Measurements from ENCODE around the gene CDH22.

The CDH22 gene

DNA sequence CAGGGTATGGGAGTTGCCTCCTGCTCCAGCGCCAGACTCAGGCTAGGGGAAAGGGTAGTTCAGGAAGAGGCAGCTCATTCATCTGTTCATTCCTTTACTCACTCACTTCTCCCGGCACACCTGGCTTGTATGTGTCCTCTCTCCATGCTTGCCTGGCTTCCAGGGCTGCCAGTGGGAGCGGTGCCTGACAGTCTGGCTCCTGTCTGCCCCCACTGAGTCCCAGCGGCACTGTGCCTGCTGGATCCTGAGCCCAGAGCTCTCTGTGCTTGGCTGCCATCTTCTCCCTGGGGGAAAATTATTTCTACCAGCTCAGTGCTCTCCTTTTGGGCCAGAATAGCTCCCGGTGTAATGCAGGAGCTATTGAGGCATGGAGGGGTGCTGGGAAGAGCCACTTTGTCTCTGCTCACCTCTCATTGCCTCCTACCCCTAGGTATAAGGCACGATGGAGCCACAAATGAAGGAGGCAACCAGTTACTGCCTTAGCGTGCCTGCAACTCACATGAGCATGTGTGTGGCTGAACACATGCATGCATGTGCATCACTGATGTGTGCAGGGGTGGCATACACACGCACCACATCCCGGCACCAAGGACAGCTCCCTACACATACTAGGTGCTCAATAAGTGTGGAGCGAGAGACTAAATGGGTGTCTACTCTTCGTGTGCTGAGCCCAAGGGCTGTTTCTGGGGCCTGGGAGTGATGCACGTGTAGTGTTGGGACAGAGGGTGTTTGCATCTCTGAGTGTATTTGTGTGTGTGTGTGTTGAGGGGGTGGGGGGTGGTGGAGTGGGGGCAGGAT, 46.6 kb downstream of the CDH22 start:
- peak; percentile 11 for DNase-seq
- Histone ChIP-seq H3K27me3 (ENCODE audit: insufficient read depth, low read length, poor library complexity) (peaks cover 31% of the 10 kb centered on the region), H3K36me3 (ENCODE audit: insufficient read depth, low read length) (no peaks in the 10 kb centered on the region), H3K4me3 (ENCODE audit: low read depth in 1 of 2, low read length in 2 of 2) (no peak overlapping the region), H3K4me1 (ENCODE audit: insufficient read depth, low read length) (no peaks in the 10 kb centered on the region), H3K9me3 (ENCODE audit: insufficient read depth, low read length, severe bottlenecking) (no peaks in the 10 kb centered on the region), H3K79me2 (ENCODE audit: insufficient read depth, low read length) (no peaks in the 10 kb centered on the region), H3K4me2 (ENCODE audit: insufficient read depth, low read length) (no peak overlapping the region), H3K9ac (ENCODE audit: low read depth, low read length) (no peak overlapping the region), H4K20me1 (ENCODE audit: insufficient read depth, low read length) (peaks cover 24% of the 10 kb centered on the region), H3K27ac (ENCODE audit: low read length) (no peak overlapping the region), H2AFZ (ENCODE audit: low read depth, low read length) (no peak overlapping the region)
- ATAC-seq (ENCODE audit: insufficient read depth, low read depth) = no peak
- TF ChIP-seq EZH2 (IDR thresholded peaks at IDR 0.05; ENCODE audit: borderline replicate concordance, low read depth, low read length, severe bottlenecking) = no peak
- TF ChIP-seq, protein P1, sequence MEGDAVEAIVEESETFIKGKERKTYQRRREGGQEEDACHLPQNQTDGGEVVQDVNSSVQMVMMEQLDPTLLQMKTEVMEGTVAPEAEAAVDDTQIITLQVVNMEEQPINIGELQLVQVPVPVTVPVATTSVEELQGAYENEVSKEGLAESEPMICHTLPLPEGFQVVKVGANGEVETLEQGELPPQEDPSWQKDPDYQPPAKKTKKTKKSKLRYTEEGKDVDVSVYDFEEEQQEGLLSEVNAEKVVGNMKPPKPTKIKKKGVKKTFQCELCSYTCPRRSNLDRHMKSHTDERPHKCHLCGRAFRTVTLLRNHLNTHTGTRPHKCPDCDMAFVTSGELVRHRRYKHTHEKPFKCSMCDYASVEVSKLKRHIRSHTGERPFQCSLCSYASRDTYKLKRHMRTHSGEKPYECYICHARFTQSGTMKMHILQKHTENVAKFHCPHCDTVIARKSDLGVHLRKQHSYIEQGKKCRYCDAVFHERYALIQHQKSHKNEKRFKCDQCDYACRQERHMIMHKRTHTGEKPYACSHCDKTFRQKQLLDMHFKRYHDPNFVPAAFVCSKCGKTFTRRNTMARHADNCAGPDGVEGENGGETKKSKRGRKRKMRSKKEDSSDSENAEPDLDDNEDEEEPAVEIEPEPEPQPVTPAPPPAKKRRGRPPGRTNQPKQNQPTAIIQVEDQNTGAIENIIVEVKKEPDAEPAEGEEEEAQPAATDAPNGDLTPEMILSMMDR (IDR thresholded peaks at IDR 0.05; ENCODE audit: borderline replicate concordance, extremely low read depth, low read length, poor library complexity, severe bottlenecking) = no peak

DNA sequence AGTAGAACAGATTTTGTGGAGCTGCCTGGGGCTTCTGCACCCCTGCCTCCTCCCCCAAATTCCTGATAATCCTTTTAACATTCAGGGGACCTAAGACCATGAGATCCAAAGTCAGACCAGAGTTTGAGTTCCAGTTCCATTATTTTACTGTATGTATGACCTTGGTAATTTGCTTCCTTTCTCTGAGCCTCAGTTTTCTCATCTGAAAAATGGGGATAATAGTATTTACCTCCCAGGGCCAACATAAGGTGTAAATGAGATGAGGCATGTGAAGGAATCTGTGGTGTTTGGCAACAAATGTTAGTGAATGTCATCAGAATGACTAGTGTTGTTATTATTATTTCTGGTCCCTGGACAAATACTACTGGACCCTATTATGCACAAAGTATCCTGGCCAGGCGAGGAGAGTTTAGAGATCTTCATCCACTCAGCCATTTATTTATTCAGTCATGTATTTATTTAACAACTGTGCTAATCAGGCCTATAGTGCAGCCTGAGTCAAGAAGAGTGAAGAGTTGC, 47.3 kb downstream of the CDH22 start:
- H4K20me1 ChIP-seq (ENCODE audit: insufficient read depth, low read length) = peaks cover 18% of the 10 kb centered on the region
- H3K27me3 ChIP-seq (ENCODE audit: insufficient read depth, low read length, poor library complexity) = peaks cover 31% of the 10 kb centered on the region
- no peaks in the 10 kb centered on the region for H3K9me3 ChIP-seq (ENCODE audit: insufficient read depth, low read length, severe bottlenecking)
- DNase-seq = no peak
- ATAC-seq (ENCODE audit: insufficient read depth, low read depth) = no peak
- no peaks in the 10 kb centered on the region for H3K79me2 ChIP-seq (ENCODE audit: insufficient read depth, low read length)
- no peaks in the 10 kb centered on the region for H3K4me1 ChIP-seq (ENCODE audit: insufficient read depth, low read length)
- no peak overlapping the region for H2AFZ ChIP-seq (ENCODE audit: low read depth, low read length)
- no peak overlapping the region for H3K27ac ChIP-seq (ENCODE audit: low read length)
- H3K4me2 ChIP-seq (ENCODE audit: insufficient read depth, low read length) = no peak overlapping the region
- H3K4me3 ChIP-seq (ENCODE audit: low read depth in 1 of 2, low read length in 2 of 2) = no peak overlapping the region
- H3K36me3 ChIP-seq (ENCODE audit: insufficient read depth, low read length) = no peaks in the 10 kb centered on the region
- TF ChIP-seq, protein P1 (IDR thresholded peaks at IDR 0.05; ENCODE audit: borderline replicate concordance, extremely low read depth, low read length, poor library complexity, severe bottlenecking) = no peak
- no peak for TF ChIP-seq EZH2 (IDR thresholded peaks at IDR 0.05; ENCODE audit: borderline replicate concordance, low read depth, low read length, severe bottlenecking)
- no peak overlapping the region for H3K9ac ChIP-seq (ENCODE audit: low read depth, low read length)

DNA sequence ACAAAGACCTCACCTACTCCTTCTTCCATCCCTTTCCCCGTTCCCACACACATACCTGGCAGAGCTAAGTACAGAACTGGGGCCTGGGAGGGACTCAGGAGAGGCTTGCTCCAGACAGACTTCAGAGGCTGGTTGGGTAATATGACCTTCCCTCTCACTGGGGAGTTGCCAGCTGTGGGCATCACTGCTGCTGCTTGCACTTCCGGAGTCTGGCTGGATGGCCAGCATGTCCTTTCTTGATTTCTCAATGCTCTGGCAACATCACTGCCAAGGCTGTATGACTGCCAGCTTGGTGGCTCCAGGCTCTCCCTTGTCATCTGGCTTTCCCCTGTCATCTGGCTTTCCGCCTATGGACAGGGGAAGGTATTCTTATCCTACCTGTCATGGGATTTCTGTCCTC, 47.8 kb downstream of the CDH22 start:
- Histone ChIP-seq H4K20me1 (ENCODE audit: insufficient read depth, low read length) (peaks cover 18% of the 10 kb centered on the region), H3K27me3 (ENCODE audit: insufficient read depth, low read length, poor library complexity) (peaks cover 34% of the 10 kb centered on the region), H3K4me2 (ENCODE audit: insufficient read depth, low read length) (no peak overlapping the region), H3K9me3 (ENCODE audit: insufficient read depth, low read length, severe bottlenecking) (no peaks in the 10 kb centered on the region), H3K4me3 (ENCODE audit: low read depth in 1 of 2, low read length in 2 of 2) (no peak overlapping the region), H3K79me2 (ENCODE audit: insufficient read depth, low read length) (no peaks in the 10 kb centered on the region), H3K4me1 (ENCODE audit: insufficient read depth, low read length) (no peaks in the 10 kb centered on the region), H3K36me3 (ENCODE audit: insufficient read depth, low read length) (no peaks in the 10 kb centered on the region), H3K27ac (ENCODE audit: low read length) (no peak overlapping the region), H2AFZ (ENCODE audit: low read depth, low read length) (no peak overlapping the region), H3K9ac (ENCODE audit: low read depth, low read length) (no peak overlapping the region)
- DNase-seq = no peak
- ATAC-seq (ENCODE audit: insufficient read depth, low read depth) = no peak
- no peak for TF ChIP-seq EZH2 (IDR thresholded peaks at IDR 0.05; ENCODE audit: borderline replicate concordance, low read depth, low read length, severe bottlenecking)
- TF ChIP-seq, protein P1 (IDR thresholded peaks at IDR 0.05; ENCODE audit: borderline replicate concordance, extremely low read depth, low read length, poor library complexity, severe bottlenecking) = no peak

Measured in DND-41 (cell line).